GM19238 (cell line): ENCODE measurements around the gene MBP.
"Not testable (repeated sequence)": the region's sequence is repeated elsewhere in the genome, so short reads cannot be mapped to it uniquely, and the experiment has no call there.

Experiments
- DNase-seq: peaks from one replicate; pipeline ENCODE4 v3.0.0; 2011; ENCODE audit warnings: low spot score; ENCODE audit not compliant: insufficient read length

Gene MBP

DNA sequence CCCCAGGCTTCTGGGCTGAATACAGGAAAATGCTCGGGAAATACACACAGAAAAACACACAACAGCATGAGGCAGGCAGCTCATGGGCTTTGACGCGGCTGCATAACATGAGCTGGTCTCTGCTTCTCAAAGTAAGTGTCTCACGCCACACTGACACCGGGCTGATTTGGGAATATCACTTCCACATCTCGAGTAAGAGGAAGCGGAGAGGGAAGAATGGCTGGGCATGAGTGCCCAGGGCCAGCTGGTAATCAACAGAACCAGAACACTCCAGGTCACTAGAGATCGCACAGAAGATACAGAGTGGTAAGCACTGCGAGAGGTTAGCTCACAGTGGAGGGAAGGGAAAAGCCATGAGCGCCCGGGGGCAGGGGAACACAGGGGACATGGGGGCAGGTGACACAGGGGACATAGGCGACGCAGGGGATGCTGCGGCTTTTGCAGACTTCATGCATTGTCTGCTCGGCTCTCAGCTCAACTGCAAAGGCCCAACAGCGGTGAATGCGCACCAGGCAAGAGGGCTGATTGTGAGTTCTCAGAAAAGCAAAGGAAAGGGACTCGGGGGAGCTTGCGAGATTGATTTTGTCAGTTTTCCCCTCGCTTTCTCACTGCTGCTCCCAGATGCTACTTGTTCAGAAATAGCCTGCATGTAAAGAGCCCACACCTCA, 141.4 kb downstream of the MBP start:
- DNase-seq, result no peak

DNA sequence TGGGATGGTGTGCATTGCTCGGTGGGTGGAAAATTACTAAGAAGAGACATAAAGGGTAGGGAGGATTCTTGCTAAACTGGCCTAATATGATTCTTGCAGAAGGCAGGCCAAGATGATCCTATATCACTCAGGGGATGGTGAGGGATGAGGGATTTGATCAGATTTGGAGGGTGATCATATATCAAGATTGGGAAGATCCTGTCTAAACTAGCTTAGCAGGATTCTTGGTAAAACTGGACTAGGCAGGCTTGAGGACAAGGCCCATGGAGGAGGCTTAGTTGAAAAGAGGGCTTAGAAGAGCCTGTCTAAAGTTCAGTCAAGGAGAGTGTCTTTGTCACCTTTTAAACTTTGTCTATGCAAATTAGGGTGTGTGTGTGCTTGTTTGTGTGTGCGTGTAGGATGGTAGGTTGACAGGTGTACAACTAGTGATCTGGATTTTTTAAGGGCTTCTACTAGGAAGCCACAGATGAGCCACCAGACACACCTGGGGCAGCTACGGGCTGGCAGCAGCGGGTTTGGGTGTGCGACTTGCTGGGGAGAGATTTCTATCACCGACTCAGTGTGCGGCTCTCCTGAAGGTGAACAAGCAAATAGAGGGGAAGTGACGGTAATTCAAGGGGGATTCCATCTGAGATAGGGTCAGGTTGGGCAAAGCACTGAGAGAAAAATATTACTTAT, 142.1 kb downstream of the MBP start:
- DNase-seq, result not testable (repeated sequence)

DNA sequence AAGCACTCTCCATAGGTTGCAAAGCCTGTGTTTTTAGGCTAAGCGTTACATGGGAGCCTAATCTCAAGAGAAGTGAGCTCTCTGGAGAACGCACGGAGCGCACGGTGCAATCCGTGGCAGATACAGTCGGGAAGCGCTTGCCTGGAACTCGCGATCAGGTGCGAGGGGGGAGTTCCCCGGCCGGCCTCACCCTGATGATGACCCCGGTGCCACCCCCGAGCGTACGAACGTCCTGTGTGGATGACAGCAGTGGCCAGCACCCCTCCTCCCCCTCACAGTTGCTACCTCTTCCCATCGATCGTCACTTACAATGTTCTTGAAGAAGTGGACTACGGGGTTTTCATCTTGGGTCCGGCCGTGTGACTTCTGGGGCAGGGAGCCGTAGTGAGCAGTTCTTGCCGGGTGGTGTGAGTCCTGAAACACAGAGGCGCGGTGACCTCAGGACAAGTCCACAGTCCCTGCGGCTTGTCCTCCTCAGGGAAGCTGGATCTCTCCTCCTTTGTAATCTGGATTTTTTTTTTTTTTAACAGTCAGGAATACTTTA, 142.9 kb downstream of the MBP start:
- no peak for DNase-seq

DNA sequence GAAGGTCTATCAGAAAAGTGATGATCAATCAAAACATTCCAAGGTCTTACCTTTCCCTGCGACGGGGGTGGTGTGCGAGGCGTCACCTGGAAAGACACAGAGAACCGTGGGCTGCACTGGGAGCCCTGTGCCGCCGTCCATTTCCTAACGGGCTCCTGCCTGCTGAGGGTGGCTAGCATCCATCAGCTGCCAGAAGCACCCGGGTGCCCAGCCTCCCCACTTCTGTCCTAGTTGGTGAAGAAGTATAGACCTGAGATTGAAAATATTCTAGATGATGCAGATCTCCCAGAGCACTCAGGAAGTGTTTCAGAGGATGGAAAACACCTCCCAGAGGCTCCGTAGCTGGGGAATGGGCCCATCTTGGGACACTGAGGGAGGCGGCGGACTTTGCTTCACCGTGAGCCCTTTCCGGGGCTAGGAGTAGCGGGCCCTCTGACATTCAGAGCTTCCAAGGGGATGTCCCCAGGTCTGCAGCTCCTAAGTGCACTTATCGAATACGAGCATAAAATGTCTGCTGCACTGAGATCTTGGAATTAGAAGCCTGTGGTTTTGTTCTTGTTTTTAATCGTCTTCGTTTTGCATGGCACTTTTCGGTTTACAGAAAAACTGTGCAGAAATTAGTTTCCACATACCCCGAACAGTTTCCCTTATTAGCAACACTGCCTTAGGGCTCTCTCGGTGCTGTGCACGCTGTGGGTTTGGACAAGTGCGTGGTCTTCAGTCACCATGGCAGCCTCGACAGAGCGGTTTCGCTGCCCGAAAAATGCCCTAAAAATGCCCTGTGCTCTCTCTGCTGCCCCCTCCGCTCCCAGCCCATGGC, 143.5 kb downstream of the MBP start:
- DNase-seq, result no peak

DNA sequence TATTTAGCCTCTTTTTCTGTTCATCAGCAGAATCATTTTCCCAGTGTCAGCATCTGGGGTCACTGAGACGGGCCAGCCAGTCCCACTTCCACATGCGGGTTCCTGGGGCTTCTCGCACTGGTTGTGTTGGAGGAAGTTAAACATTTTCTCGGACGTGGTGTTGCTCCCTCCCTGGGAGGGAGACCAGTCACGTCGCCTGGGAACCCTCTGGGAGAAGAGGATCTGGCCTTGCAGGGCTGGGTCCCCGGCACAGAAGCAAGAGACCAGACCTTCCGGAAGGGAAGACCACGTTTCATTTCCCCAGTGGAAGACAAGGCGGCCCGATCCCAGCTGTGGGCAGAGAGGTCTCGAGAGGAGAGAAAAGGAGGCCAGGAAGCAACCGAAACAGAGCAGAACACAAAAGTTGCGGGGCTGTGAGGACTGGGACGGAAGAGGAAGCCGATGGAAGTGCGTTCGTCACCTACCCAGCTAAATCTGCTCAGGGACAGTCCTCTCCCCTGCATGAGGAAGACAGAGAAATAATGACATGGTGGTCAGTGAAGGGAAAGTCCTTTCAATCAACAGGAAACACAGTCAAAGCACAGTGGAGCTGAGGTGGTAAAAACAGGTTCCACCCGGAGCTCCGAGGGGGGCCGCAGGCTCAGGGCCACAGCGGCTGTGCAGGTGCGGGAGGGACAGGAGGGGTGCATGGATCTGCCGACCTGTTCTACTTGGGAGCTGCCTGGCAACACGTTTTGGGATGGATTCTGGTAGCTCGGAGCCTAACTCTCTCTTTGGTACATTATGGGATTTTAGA, 144.4 kb downstream of the MBP start:
- DNase-seq, result no peak

DNA sequence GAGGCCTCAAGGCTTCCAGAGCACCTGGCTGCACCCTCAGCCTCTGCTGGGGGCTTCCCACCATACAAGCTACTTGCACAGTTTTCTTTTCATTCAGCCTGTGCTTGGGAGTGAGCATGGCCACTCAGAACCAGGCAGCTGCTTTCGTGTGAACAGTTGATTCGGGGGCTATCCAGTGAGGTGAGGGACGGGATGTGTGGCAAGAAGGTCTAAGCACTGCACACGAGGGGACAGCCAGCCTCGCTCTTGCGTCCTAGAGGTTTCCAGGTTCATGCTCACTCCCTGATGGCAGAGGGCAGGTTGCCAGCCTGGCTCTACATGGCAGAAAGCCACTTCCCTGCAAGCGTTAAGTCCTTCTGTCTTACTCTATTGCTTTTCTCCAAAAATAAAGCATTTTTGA, 146.2 kb downstream of the MBP start:
- DNase-seq, result no peak

DNA sequence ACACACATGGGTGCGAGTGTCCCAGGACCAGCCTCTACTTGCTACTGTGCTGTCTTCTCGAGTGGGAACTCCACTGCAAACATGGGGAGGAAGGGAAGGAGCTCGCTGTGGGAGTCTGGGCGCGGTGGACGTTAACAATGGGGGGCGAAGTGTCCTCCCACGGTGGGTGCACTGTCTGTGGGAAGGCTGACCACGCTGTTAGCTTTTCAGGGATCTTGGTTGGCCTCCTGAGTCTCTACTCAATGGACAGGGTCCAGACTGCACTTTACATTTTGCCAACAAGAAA, 146.7 kb downstream of the MBP start:
- DNase-seq, result no peak

DNA sequence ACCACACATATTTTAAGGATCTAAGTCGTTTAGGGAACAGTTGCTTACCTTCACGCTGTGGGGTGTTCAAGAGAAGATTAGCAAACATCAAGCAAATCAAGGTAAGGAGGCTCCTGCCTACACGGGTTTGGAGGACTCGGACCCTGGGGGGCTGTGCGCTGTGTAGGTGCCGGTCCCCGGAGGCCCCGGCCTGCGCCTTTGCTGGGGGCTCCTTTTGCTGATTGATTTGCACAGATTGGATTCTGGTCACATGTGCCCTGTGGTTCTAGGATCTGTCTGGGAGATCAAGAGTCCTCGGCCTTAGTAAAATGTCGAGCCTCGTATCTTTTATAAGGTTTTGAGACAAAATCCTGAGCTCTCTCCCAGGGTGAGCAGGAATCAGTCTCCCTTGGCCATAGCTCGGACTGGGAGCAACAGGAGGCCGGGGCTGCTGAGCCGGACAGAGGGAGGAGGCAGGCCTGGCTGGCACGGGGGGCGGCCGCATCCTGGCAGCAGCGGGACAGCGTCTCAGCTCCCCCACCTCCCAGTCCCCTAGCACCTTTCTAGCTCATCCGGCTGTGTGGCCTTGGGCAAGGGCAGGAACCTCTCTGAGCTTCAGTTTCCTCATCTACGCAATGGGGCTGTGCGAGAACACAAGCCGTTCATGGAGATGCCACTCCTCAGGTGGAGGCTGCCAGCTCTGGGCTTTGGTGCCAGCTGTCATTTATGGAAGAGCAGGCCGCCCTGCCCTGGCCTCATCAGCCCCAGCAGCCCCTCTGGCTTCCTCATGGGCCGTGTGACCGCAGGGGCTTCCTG, 147.2 kb downstream of the MBP start:
- DNase-seq, result no peak

DNA sequence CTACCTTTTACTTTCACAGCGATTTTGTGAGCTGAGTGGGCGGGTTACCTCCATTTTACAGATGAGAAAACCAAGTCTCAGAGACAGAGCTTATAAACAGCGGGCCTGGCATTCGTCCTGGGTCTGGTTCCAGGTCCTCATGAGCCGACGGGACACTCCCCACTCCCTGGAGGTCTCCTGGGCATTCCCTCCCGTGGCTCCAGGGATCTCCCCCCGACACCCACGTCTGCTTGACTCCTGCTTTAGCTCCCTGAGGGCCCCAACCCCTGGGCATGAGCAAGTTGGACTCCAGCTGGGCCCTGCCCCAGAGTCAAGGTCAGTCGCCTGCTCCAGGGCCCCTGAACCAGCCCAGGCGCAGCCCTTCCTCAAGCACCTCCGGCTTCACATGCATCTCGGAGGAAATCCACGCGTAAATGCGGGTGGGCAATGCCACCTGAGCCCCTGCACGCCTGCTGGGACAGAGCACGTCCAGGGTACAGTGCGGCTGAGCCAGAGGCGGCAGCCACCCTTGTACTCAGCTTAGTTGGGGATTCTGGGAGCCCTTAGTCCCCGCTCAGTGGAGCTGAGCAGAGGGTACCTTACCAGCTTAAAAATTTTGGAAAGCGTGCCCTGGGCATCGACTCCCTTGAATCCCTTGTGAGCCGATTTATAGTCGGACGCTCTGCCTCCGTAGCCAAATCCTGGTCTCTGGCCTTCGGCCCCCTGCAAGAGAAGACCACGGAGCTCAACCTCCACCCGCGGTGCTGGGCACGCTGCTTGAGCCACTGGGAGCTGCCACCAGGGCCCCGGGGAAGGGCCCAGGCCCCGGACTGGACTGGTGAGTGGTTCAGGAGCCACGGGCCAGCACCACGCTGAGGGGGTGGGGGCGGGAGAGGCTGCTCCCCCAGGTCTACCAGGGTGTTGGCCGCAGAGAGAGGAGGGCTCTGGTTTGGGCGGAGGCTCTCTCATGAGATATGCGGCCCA, 148.1 kb downstream of the MBP start:
- no peak for DNase-seq

DNA sequence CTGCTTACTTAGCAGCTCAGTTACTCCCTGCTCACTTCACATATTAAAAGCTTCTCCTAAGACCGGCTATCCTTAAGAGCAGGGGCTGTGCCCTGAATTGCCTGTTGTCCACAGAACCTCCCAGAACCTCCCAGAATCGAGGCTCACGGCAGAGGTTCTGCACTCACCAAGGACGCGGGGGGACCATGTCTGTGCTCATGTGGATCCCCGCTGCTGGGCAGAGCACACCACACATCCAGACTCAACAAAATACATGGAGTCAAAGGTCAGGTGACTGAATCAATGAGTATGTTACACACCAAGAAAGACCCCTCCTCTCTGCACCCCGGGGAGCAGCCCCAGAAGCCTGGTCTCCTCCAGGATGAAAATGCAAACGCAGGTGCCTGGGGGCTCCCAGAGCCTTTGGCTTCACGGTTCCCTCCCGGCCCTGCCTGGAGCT, 149.0 kb downstream of the MBP start:
- no peak for DNase-seq

DNA sequence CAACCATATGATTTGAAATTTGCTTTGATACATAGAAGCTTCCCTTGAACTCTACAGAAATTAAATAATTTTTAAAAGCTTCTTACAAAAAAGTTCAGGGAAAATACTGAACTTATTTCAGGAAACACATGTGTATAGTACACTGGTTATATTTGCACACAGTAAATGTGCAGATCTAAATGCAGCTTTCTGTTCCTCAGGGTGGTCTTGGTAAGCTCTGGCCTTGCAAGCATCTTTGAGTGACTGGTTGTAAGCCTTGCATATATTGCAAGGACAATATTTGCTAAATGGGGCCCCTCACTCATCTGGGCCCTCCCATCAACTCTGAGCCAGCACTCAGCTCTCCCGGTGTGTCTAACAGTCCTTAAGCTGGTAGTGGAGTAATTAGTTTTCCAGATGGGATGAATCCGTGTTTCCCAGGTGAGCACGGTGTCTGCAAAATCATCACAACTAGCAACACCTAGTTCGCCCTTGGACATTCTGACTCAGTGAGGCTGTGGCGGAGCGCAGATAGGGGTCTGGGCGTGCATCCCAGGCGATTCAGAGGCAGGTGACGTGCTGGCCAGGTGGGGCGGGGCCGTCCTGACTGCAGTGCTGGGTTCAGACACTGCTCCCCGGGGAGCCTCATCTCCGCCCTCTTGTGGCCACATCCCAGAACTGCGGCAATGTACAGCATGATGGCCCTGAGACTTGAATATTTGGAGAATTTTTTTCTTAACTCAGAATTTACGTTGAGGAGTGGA, 149.6 kb downstream of the MBP start:
- peak; percentile 92 for DNase-seq

DNA sequence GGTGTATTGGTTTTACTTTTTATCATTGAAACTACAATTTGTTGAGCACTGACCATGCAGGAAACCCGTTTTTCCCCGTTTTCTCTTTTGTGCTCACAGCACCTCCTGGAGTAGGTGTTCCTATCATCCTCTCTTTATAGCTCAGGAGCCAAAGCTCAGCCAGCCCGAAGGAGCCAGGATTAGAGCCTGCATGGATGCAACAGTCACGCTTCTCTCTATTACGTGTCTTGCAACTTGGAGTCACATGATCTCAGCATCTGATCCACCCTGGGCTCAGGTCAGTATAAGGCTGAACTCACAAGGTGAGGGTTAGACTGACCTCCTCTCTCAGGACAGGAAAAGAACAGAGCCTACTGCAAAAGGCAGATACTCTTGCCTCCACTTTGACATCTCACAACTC, 150.5 kb downstream of the MBP start:
- no peak for DNase-seq

DNA sequence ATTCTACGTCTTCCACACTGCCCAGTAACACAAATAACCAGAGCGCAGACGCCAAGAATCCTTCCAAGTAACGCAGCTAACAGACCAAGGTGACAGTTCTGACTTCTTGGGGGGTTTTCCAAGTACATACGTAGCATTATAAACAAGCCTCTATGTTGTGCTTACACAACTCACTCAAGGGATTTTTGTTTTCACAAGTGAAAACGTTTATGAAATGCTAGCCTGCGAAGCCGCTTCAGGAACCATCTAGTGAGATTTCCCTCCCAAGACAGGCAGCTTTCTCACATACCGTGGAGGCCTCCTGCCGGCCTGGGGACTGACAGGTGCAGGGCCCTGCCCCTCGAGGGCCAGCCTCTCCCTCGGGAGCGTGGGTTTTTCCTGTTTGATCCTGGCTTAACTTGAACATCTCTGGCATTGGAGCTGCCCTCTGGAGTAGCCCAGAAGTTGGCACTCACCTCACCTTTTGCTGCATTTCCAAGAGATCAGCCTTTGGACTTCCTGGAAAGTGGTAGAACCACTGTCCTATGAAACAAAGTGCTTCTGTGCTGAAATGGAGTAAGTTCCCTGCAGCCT, 151.1 kb downstream of the MBP start:
- DNase-seq, result peak; percentile 39

DNA sequence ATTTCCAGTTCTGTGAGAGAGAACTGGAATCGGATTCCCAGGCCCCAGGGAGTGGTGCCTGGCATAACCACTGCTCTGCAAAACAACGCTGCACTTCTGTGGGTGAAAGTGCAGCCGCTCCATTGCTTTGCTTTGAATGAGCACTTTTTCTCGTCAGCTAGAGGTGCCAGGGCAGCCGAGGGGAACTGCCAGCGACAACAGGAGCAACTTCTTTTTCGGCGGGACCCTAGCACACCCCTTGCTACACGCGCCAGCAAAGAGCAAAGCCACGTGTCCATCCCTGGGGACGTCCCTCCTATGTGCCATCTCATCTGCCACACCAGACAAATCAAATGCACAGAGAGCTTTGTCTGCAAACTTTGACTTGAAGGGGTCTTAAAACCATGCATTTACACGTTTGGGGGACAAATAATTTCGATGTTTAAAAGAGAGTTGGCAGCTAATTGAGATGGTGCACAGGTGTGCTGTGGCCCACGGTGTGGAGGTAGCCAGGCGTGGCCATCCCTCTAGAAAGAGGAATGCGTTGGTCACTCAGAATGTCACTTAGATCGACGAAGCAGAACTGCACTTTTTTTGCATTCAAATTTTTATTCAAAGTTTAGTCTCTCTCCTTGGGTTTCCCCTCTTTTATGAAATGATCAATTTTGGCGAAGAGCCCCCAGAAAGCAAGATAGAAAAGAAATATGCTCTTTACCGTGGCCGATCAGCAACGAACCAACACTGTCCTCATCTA, 151.8 kb downstream of the MBP start:
- no peak for DNase-seq

DNA sequence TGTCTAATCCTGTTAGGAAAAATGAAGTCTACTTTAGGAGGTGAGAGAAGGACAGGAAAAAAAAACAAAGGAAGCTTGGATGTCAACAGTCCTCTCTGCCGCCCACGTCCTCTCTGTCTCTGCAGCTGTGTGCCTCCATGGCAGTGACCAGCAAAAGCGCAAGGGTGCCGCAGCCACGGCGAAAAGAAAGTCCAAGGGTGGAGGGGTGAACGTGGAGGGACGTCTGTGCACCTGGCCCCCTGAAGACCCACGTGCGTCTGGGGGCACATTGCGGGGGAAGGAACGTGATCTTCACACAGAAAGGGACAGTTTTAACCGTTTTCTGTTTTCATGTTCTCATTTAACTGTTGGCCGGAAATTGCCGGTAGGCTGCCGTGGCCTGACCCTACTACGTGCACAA, 152.7 kb downstream of the MBP start:
- no peak for DNase-seq

DNA sequence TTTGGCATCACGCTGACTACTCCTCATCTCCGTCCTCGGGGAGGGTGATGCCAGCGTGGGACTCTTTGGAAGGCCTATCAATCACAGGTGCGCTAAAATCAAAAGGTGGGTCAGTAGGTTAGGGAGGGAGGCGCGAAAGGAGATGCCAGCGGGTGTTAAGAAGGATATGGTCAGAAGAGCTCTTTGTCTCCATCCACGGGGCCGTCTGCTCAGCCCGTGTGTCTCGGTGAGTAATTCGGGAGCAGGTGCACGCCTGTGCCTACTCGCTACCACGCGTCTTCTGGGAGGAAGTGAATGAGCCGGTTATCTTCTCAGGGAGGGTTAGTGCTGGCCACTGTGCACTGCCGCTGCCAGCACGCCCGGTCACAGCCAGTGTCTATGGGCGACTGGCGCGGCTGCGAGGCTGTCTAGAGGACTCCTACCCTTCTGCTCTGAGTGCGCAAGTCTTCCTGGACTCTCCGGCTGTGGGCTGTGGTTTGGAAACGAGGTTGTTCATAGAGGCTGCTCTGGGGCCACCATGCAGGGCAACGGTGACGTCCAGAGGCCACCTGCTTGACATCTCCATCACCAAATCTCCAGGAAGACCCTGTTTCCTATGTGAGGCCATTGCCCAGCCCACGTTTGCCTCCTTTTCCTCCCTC, 153.4 kb downstream of the MBP start:
- no peak for DNase-seq

DNA sequence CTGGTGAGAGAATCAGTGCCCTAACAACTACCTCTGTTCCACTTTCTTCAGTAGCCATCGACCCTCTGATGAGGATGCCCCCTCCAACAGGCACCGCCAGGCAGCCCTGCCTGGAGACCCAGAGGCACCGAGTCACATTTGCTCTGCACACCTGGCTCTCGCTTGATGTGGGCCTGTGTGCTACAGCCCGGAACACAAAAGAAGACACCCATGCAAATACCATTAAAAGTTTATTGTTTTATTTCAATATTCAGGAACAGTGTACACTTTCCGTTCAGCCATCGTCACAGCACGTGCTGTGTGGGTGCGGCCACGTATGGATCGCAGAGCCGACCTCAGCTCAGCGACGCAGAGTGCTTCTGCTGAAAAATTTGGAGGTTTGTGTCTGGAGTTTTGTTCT, 154.0 kb downstream of the MBP start:
- no peak for DNase-seq
